GM18867 (cell line): ENCODE results near the gene ADAM11.

Source experiments
- ATAC-seq: cut with Tn5 transposase; IDR thresholded peaks from one replicate; pipeline ENCODE4 v1.9.1; 2021; ENCODE audit warnings: mild to moderate bottlenecking, moderate library complexity; ENCODE audit not compliant: unreplicated experiment

The ADAM11 gene

GRCh38 chr17:44829523-44830358 lies 71.0 kb downstream of the ADAM11 start, which contains the start of gene GJC1:
Gene GJC1, minus strand, starts transcription at chr17:44830287. Its CDS starts 24,470 bp downstream, at chr17:44805817.
- ATAC-seq: no peak

GRCh38 chr17:44830359-44831288 lies 71.8 kb downstream of the ADAM11 start:
- ATAC-seq: no peak

- ATAC-seq: no peak
Observed at GRCh38 chr17:44831371-44831770, 72.6 kb downstream of the ADAM11 start.
